Stomach (tissue), 9 donors: ENCODE measurements around the gene USP13. TPM values are rescaled to one million over a fixed set of nuclear protein-coding genes. Genes with fewer than 3 reads are reported as not detected.

Experiments
- DNase-seq, 2 donors: peaks; one replicate each; pipeline versions ENCODE4 v3.0.0 to v3.0.0-alpha.2; 2013 to 2019
- H3K27ac ChIP-seq, 5 donors: fragments of 200-600 bp in 4 of 5; sonication (generic) in 4 of 5; one replicate each; pipeline ENCODE4 v1.5.1; 2013 to 2019; ENCODE audit warnings: mild to moderate bottlenecking in 1 of 5, moderate library complexity in 1 of 5
- H3K27me3 ChIP-seq, 3 donors: fragments of 200-600 bp; sonication (generic); one replicate each; pipeline ENCODE4 v1.5.1; 2017 to 2019; ENCODE audit warnings: mixed run types in 1 of 3
- H3K36me3 ChIP-seq, 4 donors: fragments of 200-600 bp; sonication (generic); 1 replicate in 3 of 4; 2 replicates in 1 of 4; pipeline ENCODE4 v1.5.1; 2016 to 2019
- H3K4me1 ChIP-seq, 4 donors: fragments of 200-600 bp; sonication (generic); one replicate each; pipeline ENCODE4 v1.5.1; 2016 to 2019
- H3K4me3 ChIP-seq, 4 donors: fragments of 200-600 bp; sonication (generic) in 3 of 4; one replicate each; pipeline ENCODE4 v1.5.1; 2016 to 2019; ENCODE audit warnings: mild to moderate bottlenecking in 1 of 4
- H3K9me3 ChIP-seq, 4 donors: fragments of 200-600 bp; sonication (generic); one replicate each; pipeline ENCODE4 v1.5.1; 2016 to 2019
- EP300 ChIP-seq: sonication (generic); formaldehyde crosslinking; IDR thresholded peaks from one replicate; pipeline ENCODE4 v1.6.1; 2017; ENCODE audit warnings: antibody characterized with exemption
- POLR2A ChIP-seq, 4 donors: fragments of 450-650 bp; IDR thresholded peaks; one replicate each; pipeline ENCODE4 v1.6.1; 2016; ENCODE audit warnings: antibody characterized with exemption in 4 of 4, control low read depth in 2 of 4, mild to moderate bottlenecking in 1 of 4, moderate library complexity in 1 of 4
- POLR2AphosphoS5 ChIP-seq, 3 donors: sonication (generic); formaldehyde crosslinking; IDR thresholded peaks; one replicate each; pipeline ENCODE4 v1.6.1; 2016; ENCODE audit warnings: antibody characterized with exemption in 3 of 3
- WGBS, 5 donors: extraction: QIAGEN DNeasy Blood & Tissue Kit in 3 of 5; methylation state at CpG; one replicate each; pipeline versions ENCODE4 v1.1.5 to v1.1.7; 2013 to 2018; 5-methylcytosine and 5-hydroxymethylcytosine counted together
- intact Hi-C: fragments of 100-400 bp; cut with DNase I; formaldehyde crosslinking; loops from one replicate; pipeline ENCODE4 v1.15.1; 2023; ENCODE audit warnings: low total_unique reads
- polyA plus RNA-seq, 3 donors: library from polyadenylated mRNA; stranded (reverse); fragments of 200-250 nt; gene quantifications; one replicate each; pipeline ENCODE4 v1.2.3, GENCODE V29; 2013
- total RNA-seq, 5 donors: library from RNA; depleted of rRNA; stranded (reverse); fragments of >200 nt; gene quantifications; one replicate each; pipeline versions ENCODE4 v1.1.0 to v1.2.3, GENCODE V29; 2014 to 2016
- TF ChIP-seq, protein P1 (sequence below), 7 experiments: fragments of 450-650 bp in 4 of 7; fragments of 200-600 bp in 3 of 7; sonication (generic) in 3 of 7; IDR thresholded peaks; one replicate each; pipeline ENCODE4 v1.5.1; 2016 to 2019; ENCODE audit warnings: antibody characterized with exemption in 7 of 7, control low read depth in 2 of 7, mild to moderate bottlenecking in 1 of 7
- donor health status: healthy with polysubstance abuse.
- donor health status: Bipolar disorder and iron deficiency.
- donor health status: healthy.

The USP13 gene
- total and polyA plus RNA-seq, 8 donors, result 1.3 to 10.3 (median 3.8) TPM

- intact Hi-C loops, result no loop called here
- no peak overlapping the region for H3K4me3 ChIP-seq
- H3K4me1 ChIP-seq, result peaks cover 0 to 15% (median 5%) of the 10 kb centered on the region in 4 donors
- H3K27me3 ChIP-seq, result no peaks in the 10 kb centered on the region
- peak; percentile 38 to 44 for DNase-seq
- H3K36me3 ChIP-seq, result no peaks in the 10 kb centered on the region
- no peak overlapping the region for H3K27ac ChIP-seq
- H3K9me3 ChIP-seq, result no peaks in the 10 kb centered on the region
- TF ChIP-seq POLR2A (IDR thresholded peaks at IDR 0.05) (no peak), EP300 (no peak)
- TF ChIP-seq, protein P1, sequence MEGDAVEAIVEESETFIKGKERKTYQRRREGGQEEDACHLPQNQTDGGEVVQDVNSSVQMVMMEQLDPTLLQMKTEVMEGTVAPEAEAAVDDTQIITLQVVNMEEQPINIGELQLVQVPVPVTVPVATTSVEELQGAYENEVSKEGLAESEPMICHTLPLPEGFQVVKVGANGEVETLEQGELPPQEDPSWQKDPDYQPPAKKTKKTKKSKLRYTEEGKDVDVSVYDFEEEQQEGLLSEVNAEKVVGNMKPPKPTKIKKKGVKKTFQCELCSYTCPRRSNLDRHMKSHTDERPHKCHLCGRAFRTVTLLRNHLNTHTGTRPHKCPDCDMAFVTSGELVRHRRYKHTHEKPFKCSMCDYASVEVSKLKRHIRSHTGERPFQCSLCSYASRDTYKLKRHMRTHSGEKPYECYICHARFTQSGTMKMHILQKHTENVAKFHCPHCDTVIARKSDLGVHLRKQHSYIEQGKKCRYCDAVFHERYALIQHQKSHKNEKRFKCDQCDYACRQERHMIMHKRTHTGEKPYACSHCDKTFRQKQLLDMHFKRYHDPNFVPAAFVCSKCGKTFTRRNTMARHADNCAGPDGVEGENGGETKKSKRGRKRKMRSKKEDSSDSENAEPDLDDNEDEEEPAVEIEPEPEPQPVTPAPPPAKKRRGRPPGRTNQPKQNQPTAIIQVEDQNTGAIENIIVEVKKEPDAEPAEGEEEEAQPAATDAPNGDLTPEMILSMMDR (IDR thresholded peaks at IDR 0.05), result no peak
- 40 to 68% (median 51%) methylated on average over 8 of the region's 8 CpGs for WGBS, 5 donors
These were observed 13.7 kb downstream of the USP13 start for GRCh38 chr3:179666436-179667035.

DNA sequence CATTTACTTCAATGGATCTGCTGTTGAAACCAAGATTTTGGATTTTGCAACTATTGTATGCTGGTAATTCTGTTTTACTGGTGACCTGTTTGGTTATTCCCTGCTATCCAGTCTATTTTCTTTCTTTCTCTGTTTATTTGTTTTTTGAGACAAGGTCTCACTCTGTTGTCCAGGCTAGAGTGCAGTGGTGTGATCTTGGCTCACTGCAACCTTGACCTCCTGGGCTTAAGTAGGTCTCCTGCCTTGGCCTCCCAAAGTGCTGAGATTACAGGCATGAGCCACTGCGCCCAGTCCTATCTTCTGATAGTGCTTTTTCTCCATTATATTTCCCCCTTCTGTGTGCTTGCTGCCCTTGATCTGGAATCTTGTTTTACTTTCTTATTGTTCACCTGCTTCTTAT is 15.6 kb downstream of the USP13 start:
- H3K27me3 ChIP-seq, result no peaks in the 10 kb centered on the region
- peaks cover 0 to 15% (median 5%) of the 10 kb centered on the region in 4 donors for H3K4me1 ChIP-seq
- no peaks in the 10 kb centered on the region for H3K9me3 ChIP-seq
- no peak overlapping the region for H3K27ac ChIP-seq
- no peaks in the 10 kb centered on the region for H3K36me3 ChIP-seq
- intact Hi-C loops, result no loop called here
- WGBS, 5 donors, result 53 to 65% (median 59%) methylated on average over 1 of the region's 1 CpG
- TF ChIP-seq EP300 (no peak), POLR2AphosphoS5 (IDR thresholded peaks at IDR 0.05) (no peak), POLR2A (IDR thresholded peaks at IDR 0.05) (no peak)
- TF ChIP-seq, protein P1 (IDR thresholded peaks at IDR 0.05), result no peak
- no peak for DNase-seq
- no peak overlapping the region for H3K4me3 ChIP-seq

DNA sequence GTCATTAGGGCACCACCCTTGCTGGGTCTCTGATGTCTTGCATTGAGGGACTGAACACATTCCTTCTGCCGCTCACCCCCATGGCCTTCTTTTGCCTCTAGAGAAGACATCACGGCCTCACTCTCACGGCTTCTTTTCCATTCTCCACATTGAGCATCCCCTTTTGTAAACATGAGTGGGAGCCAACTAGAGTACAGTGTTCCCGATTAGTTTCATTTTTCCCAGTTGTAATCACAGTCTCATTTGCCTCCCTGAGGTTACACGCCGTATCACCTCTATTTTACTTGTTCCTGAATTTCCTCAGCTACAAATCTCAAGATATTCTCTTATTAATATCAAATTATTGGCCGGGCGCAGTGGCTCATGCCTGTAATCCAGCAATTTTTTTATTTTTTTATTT is 17.5 kb downstream of the USP13 start:
- Histone ChIP-seq H3K27me3 (no peaks in the 10 kb centered on the region), H3K27ac (no peak overlapping the region), H3K36me3 (no peaks in the 10 kb centered on the region), H3K4me1 (peaks cover 0 to 15% (median 5%) of the 10 kb centered on the region in 4 donors), H3K9me3 (no peaks in the 10 kb centered on the region), H3K4me3 (no peak overlapping the region)
- TF ChIP-seq POLR2AphosphoS5 (IDR thresholded peaks at IDR 0.05) (no peak), EP300 (no peak), POLR2A (IDR thresholded peaks at IDR 0.05) (no peak)
- TF ChIP-seq, protein P1 (IDR thresholded peaks at IDR 0.05), result no peak
- no peak for DNase-seq
- intact Hi-C loops, result no loop called here
- WGBS, 5 donors, result 74 to 81% (median 75%) methylated on average over 8 of the region's 8 CpGs

GRCh38 chr3:179671309-179671708 is 18.5 kb downstream of the USP13 start:
- DNase-seq, result no peak
- TF ChIP-seq POLR2A (IDR thresholded peaks at IDR 0.05) (no peak), EP300 (no peak), POLR2AphosphoS5 (IDR thresholded peaks at IDR 0.05) (no peak)
- TF ChIP-seq, protein P1 (IDR thresholded peaks at IDR 0.05), result no peak
- no peak overlapping the region for H3K27ac ChIP-seq
- intact Hi-C loops, result no loop called here
- H3K9me3 ChIP-seq, result no peaks in the 10 kb centered on the region
- peaks cover 0 to 7% (median 3%) of the 10 kb centered on the region in 4 donors for H3K4me1 ChIP-seq
- H3K4me3 ChIP-seq, result no peak overlapping the region
- H3K27me3 ChIP-seq, result no peaks in the 10 kb centered on the region
- no peaks in the 10 kb centered on the region for H3K36me3 ChIP-seq
- WGBS, 5 donors, result 81 to 97% (median 90%) methylated on average over 1 of the region's 1 CpG
